SK-N-SH (cell line): ENCODE results near the gene NDUFS7.

Source experiments
- EP300 ChIP-seq, 2 experiments: IDR thresholded peaks; 2 replicates each; pipeline versions ENCODE4 v1.4.0 to v1.6.1; 2012; ENCODE audit warnings: borderline replicate concordance in 1 of 2, low read depth in 1 of 2, low read length in 1 of 2
- FOXM1 ChIP-seq: IDR thresholded peaks from 2 replicates; pipeline ENCODE4 v1.4.0; 2012; ENCODE audit warnings: low read depth, mild to moderate bottlenecking
- MXI1 ChIP-seq: IDR thresholded peaks from 2 replicates; pipeline ENCODE4 v1.6.1; 2012; ENCODE audit warnings: mild to moderate bottlenecking, low read depth, low read length, improper control_type of control experiment
- NFIC ChIP-seq: IDR thresholded peaks from 2 replicates; pipeline ENCODE4 v1.4.0; 2012; ENCODE audit warnings: borderline replicate concordance
- POLR2AphosphoS5 ChIP-seq: IDR thresholded peaks from 2 replicates; pipeline ENCODE4 v1.6.1; 2012; ENCODE audit warnings: low read depth, low read length
- SIN3A ChIP-seq: IDR thresholded peaks from 2 replicates; pipeline ENCODE4 v1.6.1; 2012; ENCODE audit warnings: low read depth, mild to moderate bottlenecking, low read length, moderate library complexity, borderline replicate concordance
- YY1 ChIP-seq: IDR thresholded peaks from 2 replicates; pipeline ENCODE4 v1.4.0; 2012; ENCODE audit warnings: low read depth, mild to moderate bottlenecking
- TF ChIP-seq, protein P1 (sequence below): fragments of 200-600 bp; sonication (generic); IDR thresholded peaks from 2 replicates; pipeline ENCODE4 v1.6.1; 2017; ENCODE audit warnings: antibody characterized with exemption, mild to moderate bottlenecking, moderate library complexity
- TF ChIP-seq, protein P2 (sequence below): IDR thresholded peaks from 2 replicates; pipeline ENCODE4 v1.4.0; 2012; ENCODE audit warnings: low read depth, borderline replicate concordance
- TF ChIP-seq, protein P3 (sequence below): IDR thresholded peaks from 2 replicates; pipeline ENCODE4; 2012

DNA sequence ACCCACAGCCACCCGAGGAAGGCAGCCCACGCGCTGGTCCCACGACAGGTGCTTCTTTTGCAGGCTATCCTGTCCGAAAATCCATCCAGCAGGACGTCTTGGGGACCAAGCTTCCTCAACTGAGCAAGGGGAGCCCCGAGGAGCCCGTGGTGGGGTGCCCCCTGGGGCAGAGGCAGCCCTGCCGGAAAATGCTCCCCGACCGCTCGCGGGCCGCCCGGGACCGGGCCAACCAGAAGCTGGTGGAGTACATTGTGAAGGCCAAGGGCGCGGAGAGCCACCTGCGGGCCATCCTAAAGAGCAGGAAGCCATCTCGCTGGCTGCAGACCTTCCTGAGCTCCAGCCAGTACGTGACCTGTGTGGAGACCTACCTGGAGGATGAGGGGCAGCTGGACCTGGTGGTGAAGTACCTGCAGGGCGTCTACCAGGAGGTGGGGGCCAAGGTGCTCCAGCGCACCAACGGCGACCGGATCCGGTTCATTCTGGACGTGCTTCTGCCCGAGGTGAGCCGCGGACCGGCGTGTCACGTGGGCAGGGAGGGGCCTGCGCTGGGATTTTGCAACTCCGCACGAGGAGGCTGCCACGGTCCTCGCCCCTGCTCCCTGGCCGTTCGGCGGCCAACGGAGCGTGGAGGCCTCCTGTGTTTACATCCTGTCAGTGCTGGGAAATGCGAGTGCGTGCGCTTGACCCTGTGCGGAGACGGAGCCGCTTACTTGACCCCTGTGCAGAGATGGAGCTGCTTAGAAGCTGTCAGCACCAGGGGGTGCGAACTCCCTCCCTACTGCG lies 12.9 kb upstream of the NDUFS7 start:
- TF ChIP-seq FOXM1 (no peak), POLR2AphosphoS5 (no peak), SIN3A (no peak), MXI1 (no peak), NFIC (no peak), YY1 (no peak), EP300 (IDR thresholded peaks at IDR 0.05; ENCODE audit: borderline replicate concordance in 1 of 2, low read depth in 1 of 2, low read length in 1 of 2) (no peak)
- TF ChIP-seq, protein P1, sequence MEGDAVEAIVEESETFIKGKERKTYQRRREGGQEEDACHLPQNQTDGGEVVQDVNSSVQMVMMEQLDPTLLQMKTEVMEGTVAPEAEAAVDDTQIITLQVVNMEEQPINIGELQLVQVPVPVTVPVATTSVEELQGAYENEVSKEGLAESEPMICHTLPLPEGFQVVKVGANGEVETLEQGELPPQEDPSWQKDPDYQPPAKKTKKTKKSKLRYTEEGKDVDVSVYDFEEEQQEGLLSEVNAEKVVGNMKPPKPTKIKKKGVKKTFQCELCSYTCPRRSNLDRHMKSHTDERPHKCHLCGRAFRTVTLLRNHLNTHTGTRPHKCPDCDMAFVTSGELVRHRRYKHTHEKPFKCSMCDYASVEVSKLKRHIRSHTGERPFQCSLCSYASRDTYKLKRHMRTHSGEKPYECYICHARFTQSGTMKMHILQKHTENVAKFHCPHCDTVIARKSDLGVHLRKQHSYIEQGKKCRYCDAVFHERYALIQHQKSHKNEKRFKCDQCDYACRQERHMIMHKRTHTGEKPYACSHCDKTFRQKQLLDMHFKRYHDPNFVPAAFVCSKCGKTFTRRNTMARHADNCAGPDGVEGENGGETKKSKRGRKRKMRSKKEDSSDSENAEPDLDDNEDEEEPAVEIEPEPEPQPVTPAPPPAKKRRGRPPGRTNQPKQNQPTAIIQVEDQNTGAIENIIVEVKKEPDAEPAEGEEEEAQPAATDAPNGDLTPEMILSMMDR = no peak
- TF ChIP-seq, protein P2, sequence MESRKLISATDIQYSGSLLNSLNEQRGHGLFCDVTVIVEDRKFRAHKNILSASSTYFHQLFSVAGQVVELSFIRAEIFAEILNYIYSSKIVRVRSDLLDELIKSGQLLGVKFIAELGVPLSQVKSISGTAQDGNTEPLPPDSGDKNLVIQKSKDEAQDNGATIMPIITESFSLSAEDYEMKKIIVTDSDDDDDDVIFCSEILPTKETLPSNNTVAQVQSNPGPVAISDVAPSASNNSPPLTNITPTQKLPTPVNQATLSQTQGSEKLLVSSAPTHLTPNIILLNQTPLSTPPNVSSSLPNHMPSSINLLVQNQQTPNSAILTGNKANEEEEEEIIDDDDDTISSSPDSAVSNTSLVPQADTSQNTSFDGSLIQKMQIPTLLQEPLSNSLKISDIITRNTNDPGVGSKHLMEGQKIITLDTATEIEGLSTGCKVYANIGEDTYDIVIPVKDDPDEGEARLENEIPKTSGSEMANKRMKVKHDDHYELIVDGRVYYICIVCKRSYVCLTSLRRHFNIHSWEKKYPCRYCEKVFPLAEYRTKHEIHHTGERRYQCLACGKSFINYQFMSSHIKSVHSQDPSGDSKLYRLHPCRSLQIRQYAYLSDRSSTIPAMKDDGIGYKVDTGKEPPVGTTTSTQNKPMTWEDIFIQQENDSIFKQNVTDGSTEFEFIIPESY = no peak
- TF ChIP-seq, protein P3, sequence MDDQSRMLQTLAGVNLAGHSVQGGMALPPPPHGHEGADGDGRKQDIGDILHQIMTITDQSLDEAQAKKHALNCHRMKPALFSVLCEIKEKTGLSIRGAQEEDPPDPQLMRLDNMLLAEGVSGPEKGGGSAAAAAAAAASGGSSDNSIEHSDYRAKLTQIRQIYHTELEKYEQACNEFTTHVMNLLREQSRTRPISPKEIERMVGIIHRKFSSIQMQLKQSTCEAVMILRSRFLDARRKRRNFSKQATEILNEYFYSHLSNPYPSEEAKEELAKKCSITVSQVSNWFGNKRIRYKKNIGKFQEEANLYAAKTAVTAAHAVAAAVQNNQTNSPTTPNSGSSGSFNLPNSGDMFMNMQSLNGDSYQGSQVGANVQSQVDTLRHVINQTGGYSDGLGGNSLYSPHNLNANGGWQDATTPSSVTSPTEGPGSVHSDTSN = no peak
